LHCN-M2 (cell line): ENCODE measurements around the gene FAM200B. TPM values are rescaled to one million over a fixed set of nuclear protein-coding genes. Genes with fewer than 3 reads are reported as not detected.
"Not testable (repeated sequence)": the region's sequence is repeated elsewhere in the genome, so short reads cannot be mapped to it uniquely, and the experiment has no call there.

Experiments
- DNase-seq: peaks from one replicate; pipeline ENCODE4 v3.0.0-alpha.2; 2012; ENCODE audit warnings: low read depth
- total RNA-seq: library from RNA; depleted of rRNA; stranded (reverse); fragments of >200 nt; gene quantifications from 2 replicates; pipeline ENCODE4 v1.2.3, GENCODE V29; 2014

Gene FAM200B
- total RNA-seq, 1 experiment from 2014 or later, result 59.3 TPM

GRCh38 chr4:15695729-15696128 is 14.1 kb downstream of the FAM200B start:
- DNase-seq, result no peak

GRCh38 chr4:15696866-15697265 is 15.2 kb downstream of the FAM200B start:
- DNase-seq, result no peak

GRCh38 chr4:15702941-15703403 is 21.3 kb downstream of the FAM200B start, which contains the start of gene BST1:
Gene BST1, plus strand, starts transcription at chr4:15703065. Its CDS starts 80 bp downstream, at chr4:15703145.
- no peak for DNase-seq

- no peak for DNase-seq
These were observed 21.8 kb downstream of the FAM200B start for GRCh38 chr4:15703439-15703838.

- DNase-seq, result no peak
These were observed 22.5 kb downstream of the FAM200B start for GRCh38 chr4:15704129-15704528.

GRCh38 chr4:15706646-15707362 is 25.2 kb downstream of the FAM200B start:
- DNase-seq, result no peak

- no peak for DNase-seq
These were observed 25.7 kb downstream of the FAM200B start for GRCh38 chr4:15707363-15707715.

- DNase-seq, result no peak
These were observed 30.1 kb downstream of the FAM200B start for GRCh38 chr4:15711762-15712161.

GRCh38 chr4:15712214-15712613 is 30.6 kb downstream of the FAM200B start:
- DNase-seq, result no peak

GRCh38 chr4:15714141-15714540 is 32.5 kb downstream of the FAM200B start:
- no peak for DNase-seq

GRCh38 chr4:15714646-15715435 is 33.2 kb downstream of the FAM200B start:
- DNase-seq, result no peak

GRCh38 chr4:15716115-15716514 is 34.5 kb downstream of the FAM200B start:
- DNase-seq, result no peak

GRCh38 chr4:15717086-15717485 is 35.5 kb downstream of the FAM200B start:
- peak; percentile 34 for DNase-seq

GRCh38 chr4:15717657-15718416 is 36.2 kb downstream of the FAM200B start:
- no peak for DNase-seq

GRCh38 chr4:15718465-15718864 is 36.8 kb downstream of the FAM200B start:
- DNase-seq, result no peak

GRCh38 chr4:15718959-15719358 is 37.3 kb downstream of the FAM200B start:
- DNase-seq, result no peak

- DNase-seq, result no peak
These were observed 37.9 kb downstream of the FAM200B start for GRCh38 chr4:15719506-15719905.

GRCh38 chr4:15720851-15721250 is 39.2 kb downstream of the FAM200B start:
- no peak for DNase-seq

- DNase-seq, result no peak
These were observed 44.0 kb downstream of the FAM200B start for GRCh38 chr4:15725608-15726007.

- DNase-seq, result peak; percentile 46
These were observed 48.4 kb downstream of the FAM200B start for GRCh38 chr4:15729910-15730533.

GRCh38 chr4:15733061-15733460 is 51.4 kb downstream of the FAM200B start:
- DNase-seq, result not testable (repeated sequence)

- DNase-seq, result no peak
These were observed 53.9 kb downstream of the FAM200B start for GRCh38 chr4:15735536-15735935.
